Measurements from ENCODE around the gene KPNA5. TPM values are rescaled to one million over a fixed set of nuclear protein-coding genes. Genes with fewer than 3 reads are reported as not detected.
A peak's percentile ranks its signal among the peaks of the same experiment; 100 is the strongest.
"Not testable (repeated sequence)": the region's sequence is repeated elsewhere in the genome, so short reads cannot be mapped to it uniquely, and the experiment has no call there.

KPNA5 gene
- 7.7 TPM for total RNA-seq
- long read RNA-seq, full-length matches to known transcripts, result 4 of 7 reads
- long read RNA-seq, partial matches to known transcripts, result 1 of 7 reads
- long read RNA-seq, other reads (novel, unspliced or antisense), result 2 of 7 reads

DNA sequence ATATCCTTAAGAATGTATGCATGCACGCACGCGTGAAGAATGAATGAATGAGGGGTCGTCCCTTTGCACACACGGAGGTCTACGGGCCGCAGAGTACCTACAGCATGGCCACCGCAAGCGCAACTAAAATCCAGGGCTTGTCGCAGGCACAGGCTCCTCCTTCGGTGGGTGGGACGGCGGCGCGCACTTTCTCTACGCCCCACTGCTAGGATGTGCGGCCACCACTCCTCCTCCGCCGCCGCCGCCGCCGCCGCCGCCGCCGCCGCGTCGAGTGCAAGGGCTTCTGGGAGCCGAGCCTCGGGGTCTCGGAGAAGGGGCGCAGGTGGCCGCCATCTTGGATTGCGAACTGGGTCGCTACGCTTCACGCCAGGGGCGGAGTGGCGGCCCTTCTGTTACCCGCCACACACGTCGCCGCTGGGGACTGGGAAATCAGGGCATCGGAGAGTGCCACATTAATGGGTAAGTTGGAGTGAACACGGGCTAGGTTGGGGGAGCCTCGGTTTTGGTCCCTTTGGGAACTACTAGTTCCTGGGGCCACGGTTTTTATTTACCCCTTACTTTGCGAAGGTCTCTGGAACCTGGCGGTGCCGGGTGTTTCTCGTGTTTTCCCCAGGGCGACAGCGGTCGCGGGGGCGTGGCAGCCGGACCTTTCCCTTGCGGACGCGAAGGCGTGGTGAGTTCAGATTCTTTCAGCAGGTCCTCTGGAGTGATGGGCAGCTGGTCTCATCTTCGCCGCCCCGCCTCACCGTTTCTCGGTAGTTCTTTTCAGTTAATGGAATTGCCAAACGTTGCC, at the start of gene KPNA5:
KPNA5 (plus strand) TSS at position 332 of the 793 bp plus-strand sequence; CDS start at position 456, 124 bp downstream.
- intact Hi-C loops (cut with DNase I), result no loop called here

DNA sequence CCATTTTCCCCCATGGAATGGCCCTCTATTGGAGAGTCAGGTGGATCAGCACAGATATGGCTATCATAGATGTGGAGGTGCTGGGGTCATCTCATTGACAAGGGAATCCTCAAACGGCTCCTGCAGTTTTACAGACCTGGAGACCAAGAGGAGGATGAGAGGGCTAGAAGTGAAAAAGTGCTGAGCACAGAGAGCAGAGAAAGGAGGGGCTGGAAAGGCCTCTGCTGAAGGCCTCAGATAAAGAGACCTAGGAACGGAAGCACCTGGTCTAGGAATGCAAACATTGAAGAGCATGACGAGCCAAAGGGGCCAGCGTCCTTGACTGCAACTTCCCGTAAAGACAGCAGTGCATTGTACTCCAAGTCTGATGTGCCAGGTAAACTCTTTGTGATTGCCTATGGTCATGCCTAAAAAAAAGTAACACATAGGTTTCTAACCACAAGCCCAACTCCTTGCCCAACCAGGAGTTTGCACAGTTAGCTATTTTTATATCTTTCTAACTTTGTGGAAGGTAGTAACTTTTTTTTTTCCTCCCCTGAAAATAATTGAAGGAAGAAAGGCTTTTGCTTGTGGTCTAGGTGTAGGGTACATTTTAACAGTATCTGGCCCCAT, 49.5 kb upstream of the KPNA5 start:
- intact Hi-C loops (cut with DNase I), result no loop called here
- no peak for DNase-seq (ENCODE audit: low spot score)

More for the DNA sequence above, at the start of gene KPNA5:
- DNase-seq (ENCODE audit: low spot score), result peak; percentile 95

DNA sequence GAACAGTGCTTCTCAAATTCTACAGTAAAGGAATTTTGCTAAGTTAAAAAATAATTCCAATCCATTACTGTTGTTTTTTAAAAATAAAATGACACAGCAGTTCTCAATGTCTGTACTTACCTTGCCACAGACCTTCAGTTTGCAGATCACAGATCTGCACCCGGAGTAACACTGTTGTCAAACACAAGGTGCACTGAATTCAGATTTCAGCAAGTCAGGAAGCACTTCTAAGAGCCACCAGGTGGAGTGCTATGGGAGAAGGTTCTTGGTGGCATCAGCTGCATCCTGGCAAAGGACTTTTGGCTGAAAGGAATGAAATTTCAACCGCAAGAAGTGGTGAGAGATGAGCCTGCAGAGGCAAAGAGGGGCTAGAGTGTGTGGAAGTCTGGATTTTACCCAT, 47.3 kb upstream of the KPNA5 start:
- intact Hi-C loops (cut with DNase I), result no loop called here
- DNase-seq (ENCODE audit: low spot score), result no peak

DNA sequence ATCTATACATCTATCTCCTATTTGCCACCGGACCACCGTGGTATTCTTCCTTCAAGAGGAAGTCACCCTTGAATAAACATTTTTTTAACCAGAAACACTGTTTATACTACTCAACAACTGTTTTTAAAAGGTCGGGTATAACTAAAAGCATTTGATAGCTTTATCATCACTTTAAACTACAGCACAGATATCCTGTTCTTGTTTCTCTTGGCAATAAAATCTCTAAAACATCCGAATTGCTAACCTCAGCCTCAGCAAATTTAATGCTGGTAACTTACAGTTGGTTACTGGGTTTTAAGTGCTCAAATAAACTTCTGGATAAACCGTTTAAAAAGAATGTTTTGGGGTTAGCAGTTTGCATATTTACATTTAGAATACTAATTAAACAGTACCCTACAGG, 32.9 kb upstream of the KPNA5 start:
- intact Hi-C loops (cut with DNase I), result no loop called here
- no peak for DNase-seq (ENCODE audit: low spot score)

DNA sequence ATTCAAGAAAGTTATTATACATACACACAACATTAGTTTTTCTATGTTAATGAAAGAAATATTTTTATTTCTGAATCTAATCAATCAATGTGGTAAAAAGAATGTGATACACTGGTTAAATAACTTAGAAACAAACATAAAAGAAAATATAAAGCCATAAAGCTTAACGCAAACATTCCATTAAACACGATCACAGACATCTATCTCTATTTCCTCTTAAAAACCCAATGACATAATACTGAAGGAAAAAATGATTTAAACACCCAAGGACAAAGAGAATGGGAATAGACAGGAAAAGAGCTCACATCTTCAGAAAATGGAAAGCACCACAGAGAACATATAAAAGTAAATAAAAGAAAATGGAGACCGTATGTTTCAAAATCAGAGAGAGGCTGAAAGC, 31.9 kb upstream of the KPNA5 start:
- intact Hi-C loops (cut with DNase I), result no loop called here
- DNase-seq (ENCODE audit: low spot score), result no peak

DNA sequence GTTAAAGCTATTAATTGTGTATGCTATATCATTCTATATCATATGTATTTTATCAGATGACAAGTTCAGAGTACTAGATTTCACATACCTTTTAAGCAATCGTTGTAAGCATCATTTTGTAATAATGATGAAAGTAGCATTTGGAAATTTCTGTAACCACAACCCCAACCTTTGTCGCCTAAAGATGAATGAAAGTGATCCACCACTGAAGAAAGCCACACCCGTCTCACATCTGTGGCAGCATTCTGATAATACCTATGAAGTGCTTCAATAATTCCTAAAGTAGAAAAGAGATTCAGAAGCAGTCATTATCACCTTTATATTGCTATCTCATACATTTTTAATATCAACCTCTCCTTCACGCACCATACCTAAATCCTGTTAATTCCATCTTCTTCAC, 29.1 kb upstream of the KPNA5 start:
- no peak for DNase-seq (ENCODE audit: low spot score)
- intact Hi-C loops (cut with DNase I), result no loop called here

DNA sequence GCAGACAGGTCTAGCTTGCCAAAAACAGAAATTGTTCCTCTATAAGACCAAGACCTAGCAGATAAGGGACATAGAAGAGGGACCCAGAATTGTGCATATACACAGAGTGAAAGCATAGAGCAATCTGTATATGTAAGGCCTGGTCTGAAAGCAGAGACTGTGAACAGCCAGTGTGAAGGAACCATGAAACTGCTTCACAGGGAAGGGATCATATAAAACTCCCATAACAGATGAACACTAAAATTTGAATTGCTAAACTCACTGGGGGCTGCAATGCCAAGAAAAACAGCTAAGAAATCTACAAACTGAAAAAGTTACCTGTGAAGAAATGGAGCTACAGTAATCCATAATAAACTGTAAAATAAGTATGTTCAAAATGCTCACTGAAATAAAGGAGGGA, 19.4 kb upstream of the KPNA5 start:
- DNase-seq (ENCODE audit: low spot score), result no peak
- intact Hi-C loops (cut with DNase I), result no loop called here

DNA sequence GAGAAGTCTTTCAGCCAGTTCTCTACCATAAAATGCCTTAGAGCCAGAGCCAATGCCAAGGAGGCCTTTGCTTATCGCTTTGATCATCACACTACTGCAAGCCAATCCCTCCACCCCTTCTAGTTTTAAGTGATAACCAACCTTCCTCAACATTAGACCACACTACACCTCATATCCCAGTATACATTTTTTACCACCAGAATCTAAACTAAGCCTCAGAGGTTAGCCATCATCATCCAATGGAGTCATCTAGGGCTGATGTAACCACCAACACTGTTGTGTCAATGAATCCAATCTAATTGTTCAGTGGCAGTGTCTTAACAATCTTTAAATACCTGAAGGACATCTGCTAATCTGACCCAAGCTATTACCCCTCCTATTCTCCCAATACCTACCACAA, 18.8 kb upstream of the KPNA5 start:
- intact Hi-C loops (cut with DNase I), result no loop called here

DNA sequence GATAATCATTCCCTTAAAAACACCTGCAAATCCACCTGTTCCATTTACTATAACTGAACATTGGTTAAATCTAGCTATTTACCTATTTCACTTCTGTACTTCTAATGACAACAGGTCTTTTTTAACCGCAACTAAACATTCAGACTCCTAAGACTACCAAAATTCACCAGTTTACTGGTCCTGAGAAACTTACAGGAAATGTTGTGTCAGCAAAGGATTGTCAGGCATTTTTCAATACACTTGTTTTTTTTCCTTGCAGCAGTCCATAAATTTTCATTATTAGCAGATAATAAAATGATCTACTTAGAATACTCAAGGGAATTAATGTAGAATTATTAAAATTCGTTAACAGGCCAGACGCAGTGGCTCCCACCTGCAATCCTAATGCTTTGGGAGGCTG, 17.7 kb upstream of the KPNA5 start:
- intact Hi-C loops (cut with DNase I), result no loop called here

More for the DNA sequence above, 18.8 kb upstream of the KPNA5 start:
- no peak for DNase-seq (ENCODE audit: low spot score)

DNA sequence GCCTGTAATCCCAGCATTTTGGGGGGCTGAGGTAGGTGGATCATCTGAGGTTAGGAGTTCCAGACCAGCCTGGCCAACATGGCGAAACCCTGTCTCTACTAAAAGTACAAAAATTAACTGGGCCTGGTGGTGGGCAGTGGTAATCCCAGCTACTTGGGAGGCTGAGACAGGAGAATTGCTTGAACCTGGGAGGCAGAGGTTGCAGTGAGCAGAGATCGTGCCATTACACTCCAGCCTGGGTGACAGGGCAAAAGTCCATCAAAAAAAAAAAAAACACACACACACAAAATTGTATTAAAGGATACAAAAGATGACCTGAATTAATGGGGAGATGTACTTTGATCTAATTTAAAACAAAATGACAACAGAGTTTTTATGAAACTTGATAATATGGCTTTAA, 16.8 kb upstream of the KPNA5 start:
- intact Hi-C loops (cut with DNase I); DNase-seq (ENCODE audit: low spot score): not testable (repeated sequence)

More for the DNA sequence above, 17.7 kb upstream of the KPNA5 start:
- DNase-seq (ENCODE audit: low spot score), result no peak

DNA sequence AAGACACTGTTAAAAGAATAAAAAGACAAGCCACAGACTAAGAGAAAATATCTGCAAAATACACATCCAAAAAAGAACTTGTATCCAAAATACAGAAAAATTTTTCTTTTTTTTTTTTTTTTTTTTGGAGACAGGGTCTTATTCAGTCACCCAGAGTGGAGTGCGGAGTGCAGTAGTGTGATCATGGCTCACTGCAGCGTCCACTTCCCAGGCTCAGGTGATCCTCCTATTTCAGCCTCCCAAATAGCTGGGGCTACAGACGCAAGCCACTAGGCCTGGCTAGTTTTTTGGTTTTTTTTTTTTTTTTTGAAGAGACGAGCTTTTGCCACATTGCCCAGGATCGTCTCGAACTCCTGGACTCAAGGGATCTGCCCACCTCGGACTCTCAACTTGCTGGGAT, 15.5 kb upstream of the KPNA5 start:
- intact Hi-C loops (cut with DNase I), result no loop called here
- DNase-seq (ENCODE audit: low spot score), result no peak

DNA sequence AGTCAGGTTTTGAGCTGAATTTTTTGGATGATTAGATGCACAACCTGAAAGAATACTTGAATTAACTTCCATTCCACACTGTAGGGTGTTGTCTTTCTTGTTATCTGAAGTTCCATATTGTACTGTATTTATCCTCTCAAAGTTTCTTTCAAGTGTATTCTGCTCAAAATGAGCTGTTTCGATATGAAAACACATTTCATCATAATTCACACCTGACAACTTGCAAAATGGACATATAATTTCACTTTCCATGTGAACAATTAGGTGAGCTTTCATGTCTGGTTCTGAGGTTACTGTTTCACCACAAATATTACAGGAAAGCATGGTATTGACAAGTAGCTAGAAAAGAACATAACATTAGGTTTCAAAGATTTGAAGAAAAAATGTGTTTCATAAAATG, 14.1 kb upstream of the KPNA5 start:
- intact Hi-C loops (cut with DNase I), result no loop called here
- DNase-seq (ENCODE audit: low spot score), result no peak

DNA sequence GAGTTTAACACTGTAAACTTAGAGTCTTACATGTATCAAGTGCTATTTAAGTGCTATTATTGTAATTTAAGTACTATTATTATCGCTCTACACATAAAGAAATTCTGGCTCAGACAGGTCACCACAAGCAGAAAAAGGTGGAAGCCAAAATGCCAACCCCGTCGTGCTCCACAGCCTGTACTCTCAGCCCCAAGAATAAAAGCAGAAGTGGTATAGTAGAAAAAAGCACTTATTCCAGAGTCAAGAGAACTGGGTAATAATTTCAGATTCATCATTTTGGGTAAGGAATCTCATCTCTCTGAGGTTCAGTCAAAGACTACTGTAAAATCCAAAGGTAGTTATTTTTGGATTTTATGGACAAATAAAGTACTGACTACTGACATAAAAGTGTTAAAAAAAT, 13.4 kb upstream of the KPNA5 start:
- DNase-seq (ENCODE audit: low spot score), result no peak
- intact Hi-C loops (cut with DNase I), result no loop called here

DNA sequence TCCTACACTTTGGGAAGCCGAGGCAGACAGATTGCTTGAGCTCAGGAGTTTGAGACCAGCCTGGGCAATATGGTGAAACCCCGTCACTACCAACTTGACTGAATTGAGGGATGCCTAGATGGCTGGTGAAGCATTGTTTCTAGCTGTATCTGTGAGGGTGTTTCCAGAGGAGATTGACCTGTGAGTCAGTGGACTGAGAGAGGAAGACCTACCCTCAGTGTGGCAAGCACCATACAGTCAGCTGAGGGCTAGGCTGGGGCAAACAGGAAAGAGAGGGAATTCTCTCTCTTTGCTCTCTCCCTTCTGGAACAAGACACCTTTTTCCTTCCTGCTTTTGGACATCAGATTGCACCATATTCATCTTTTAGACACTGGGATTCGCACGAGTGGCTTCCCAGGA, 8.7 kb upstream of the KPNA5 start:
- DNase-seq (ENCODE audit: low spot score), result no peak

DNA sequence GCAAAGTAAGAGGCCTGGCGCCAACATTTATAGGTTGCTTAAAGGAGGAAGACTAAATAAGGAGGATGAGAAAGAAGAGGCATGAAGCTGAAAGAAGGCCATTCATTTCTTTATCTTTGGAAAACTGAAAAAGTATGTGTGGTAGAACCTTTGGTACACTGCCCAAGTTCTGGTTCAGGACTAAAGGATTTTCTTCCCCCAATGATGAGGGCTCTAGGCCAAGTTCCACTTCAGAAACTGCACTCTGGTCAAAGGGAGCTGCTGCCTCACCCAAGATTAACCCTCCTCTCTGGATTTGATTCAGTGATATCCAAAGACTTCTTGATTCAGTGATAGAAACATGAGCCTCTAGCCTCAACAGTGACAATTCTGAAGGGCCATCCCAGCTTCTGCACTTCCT, 5.0 kb upstream of the KPNA5 start:
- no peak for DNase-seq (ENCODE audit: low spot score)
- intact Hi-C loops (cut with DNase I), result no loop called here

More for the DNA sequence above, 8.7 kb upstream of the KPNA5 start:
- intact Hi-C loops (cut with DNase I), result no loop called here

DNA sequence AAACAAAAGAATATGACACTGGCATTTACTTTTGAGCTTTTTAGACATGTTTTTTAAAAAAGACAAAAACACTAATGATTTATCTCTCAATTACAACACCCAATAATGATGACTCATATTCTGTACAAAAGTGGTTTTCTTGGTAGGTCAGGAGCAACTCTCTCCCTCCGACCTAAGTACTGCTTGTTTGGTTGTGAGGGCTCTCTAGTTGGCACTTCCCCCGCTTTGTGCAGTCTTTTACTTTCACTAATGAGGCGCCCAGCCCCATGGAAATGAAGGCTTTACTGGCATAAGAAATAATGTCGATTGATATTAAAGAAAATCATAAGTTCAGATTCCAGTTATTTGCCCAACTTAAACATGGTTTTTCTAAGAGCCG, 1.3 kb downstream of the KPNA5 start:
- DNase-seq (ENCODE audit: low spot score), result no peak
- intact Hi-C loops (cut with DNase I), result no loop called here

DNA sequence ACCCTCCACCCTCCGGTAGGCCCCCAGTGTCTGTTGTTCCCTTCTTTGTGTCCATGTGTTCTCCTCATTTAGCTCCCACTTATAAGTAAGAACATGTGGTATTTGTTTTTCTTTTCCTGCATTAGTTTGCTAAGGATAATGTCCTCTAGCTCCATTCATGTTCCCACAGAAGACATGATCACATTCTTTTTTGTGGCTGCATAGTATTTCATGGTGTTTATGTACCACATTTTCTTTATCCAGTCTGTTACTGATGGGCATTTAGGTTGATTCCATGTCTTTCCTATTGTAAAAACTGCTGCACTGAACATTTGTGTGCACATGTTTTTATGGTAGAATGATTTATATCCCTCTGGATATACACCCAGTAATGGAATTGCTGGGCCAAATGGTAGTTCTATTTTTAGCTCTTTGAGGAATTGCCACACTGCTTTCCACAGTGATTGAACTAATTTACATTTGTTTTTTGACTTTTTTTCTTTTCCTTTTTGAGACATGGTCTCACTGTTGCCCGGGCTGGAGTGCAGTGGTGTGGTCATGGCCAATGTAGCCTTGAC, 4.5 kb downstream of the KPNA5 start:
- DNase-seq (ENCODE audit: low spot score), result no peak
- intact Hi-C loops (cut with DNase I), result no loop called here

DNA sequence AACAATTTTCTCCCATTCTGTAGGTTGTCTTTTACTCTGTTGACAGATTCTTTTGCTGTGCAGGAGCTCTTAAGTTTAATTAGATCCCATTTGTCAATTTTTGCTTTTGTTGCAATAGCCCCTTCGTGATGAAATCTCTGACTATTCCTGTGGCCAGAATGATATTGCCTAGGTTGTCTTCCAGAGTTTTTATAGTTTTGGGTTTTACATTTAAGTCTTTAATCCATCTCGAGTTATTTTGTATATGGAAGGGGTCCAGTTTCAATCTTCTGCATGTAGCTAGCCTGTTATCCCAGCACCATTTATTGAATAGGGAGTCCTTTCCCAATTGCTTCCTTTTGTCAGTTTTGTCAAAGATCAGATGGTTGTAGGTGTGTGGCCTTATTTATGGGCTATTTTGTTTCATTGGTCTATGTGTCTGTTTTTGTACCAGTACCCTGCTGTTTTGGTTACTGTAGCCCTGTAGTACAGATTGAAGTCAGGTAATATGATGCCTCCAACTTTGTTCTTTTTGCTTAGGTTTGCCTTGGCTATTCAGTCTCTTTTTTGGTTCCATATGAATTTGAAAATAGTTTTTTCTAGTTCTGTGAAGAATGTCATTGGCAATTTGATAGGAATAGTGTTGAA, 5.6 kb downstream of the KPNA5 start:
- DNase-seq (ENCODE audit: low spot score); intact Hi-C loops (cut with DNase I): not testable (repeated sequence)

DNA sequence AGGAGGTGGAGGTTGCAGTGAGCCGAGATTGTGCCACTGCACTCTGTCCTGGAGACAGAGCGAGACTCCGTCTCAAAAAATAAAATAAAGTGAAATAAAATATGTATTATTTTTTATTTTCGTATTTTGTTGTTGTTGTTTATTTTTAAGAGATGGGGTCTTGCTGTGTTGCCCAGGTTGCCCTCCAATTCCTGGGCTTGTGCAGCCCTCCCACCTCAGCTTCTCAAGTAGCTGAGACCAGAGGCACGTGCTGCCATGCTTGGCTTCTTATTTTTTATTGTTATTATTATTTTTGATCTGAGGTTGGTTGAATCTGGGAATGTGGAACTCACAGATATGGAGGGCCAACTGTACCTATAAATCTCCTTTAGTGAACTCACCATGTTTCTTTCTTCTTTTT, 10.1 kb downstream of the KPNA5 start:
- no peak for DNase-seq (ENCODE audit: low spot score)
- intact Hi-C loops (cut with DNase I), result no loop called here

DNA sequence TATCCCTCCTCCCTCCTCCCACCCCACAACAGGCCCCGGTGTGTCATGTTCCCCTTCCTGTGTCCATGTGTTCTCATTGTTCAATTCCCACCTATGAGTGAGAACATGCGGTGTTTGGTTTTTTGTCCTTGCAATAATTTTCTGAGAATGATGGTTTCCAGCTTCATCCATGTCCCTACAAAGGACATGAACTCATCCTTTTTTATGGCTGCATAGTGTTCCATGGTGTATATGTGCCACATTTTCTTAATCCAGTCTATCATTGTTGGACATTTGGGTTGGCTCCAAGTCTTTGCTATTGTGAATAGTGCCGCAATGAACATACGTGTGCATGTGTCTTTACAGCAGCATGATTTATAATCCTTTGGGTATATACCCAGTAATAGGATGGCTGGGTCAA, 11.9 kb downstream of the KPNA5 start:
- intact Hi-C loops (cut with DNase I); DNase-seq (ENCODE audit: low spot score): not testable (repeated sequence)
